NCI-H1092 (cell line): ENCODE results near the gene TBC1D9.

ENCODE experiments used
- DNase-seq: peaks from one replicate; lab custom pipeline; 2025; lab: John Stamatoyannopoulos, UW

TBC1D9 gene

DNA sequence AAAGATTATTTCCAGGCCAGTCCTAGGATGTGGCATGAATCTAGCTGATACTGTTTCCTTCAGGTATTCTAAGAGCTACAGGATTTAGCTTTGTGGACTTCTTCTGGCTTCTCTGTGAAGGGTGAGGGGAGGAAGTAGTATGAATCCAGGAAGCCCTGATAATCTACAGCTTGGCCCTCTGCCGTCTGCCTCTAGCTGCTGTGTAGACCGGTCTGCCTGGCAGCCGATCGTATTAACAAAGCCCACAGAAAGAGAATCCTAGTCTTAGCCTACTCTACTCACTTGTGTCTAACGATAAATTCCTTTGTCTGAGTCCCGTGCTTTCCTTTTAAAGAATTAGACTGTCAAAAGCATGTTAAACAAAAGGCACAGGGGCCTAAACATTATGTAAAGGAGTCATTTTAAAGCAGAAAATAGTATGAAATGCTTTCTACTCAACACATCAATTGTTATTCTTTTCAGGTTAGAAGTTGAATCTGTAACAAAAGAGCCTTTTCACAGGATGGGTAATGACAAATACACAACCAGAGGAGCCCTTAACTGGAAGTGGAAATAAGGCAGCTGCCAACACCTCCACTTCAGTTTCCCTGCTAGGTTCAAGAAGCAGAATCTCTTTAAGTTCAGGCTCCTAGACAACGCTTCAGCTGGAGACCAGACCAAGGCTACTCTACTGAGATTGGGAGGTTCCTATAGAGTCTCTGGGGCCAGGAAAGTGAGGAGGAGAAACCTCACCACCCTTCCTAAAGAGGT is 138.5 kb downstream of the TBC1D9 start:
- DNase-seq, result no peak

DNA sequence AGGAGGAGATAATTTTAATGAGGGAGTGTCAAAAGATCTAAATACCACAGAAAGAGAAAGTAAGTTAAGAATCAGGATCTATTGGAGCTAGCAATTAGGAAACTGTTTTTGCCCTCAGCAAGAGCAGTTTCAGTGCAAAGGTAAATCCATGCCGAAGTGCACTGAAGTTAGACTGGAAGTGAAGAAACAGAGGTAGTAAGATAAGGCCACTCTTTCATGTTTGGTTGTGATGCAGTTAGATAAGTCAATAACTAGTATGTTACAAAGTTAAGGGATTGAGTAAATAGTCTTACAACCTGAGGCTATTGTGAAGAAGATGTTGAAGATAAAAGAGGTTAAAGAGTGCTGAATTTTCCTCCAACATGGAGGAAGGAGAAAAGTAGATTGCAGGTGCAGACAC is 140.7 kb downstream of the TBC1D9 start:
- DNase-seq, result no peak

GRCh38 chr4:140612357-140612756 is 143.8 kb downstream of the TBC1D9 start:
- DNase-seq, result no peak

- DNase-seq, result no peak
Observed at GRCh38 chr4:140611854-140612253, 144.3 kb downstream of the TBC1D9 start.

- DNase-seq, result peak; percentile 86
Observed at GRCh38 chr4:140609548-140610425, 146.4 kb downstream of the TBC1D9 start.

DNA sequence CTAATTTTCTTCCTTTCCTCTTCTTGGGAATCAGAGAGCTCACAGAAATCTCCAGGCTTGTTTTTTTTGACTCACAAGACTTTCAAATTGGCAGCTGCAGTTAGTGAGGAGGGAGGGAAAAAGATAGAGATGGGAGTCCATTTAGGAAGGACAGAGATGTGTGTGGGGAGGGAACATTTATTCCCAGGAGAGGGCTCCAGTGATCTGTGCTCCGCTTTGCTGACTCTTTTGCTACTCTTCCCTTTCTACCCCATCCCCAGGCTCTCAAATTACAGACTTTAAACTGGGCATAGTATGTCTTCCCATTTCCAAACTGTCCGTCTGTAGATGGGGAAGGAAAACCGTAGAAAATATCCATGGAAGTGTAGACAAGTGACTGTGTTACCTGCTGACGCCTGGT is 148.3 kb downstream of the TBC1D9 start:
- DNase-seq, result no peak

DNA sequence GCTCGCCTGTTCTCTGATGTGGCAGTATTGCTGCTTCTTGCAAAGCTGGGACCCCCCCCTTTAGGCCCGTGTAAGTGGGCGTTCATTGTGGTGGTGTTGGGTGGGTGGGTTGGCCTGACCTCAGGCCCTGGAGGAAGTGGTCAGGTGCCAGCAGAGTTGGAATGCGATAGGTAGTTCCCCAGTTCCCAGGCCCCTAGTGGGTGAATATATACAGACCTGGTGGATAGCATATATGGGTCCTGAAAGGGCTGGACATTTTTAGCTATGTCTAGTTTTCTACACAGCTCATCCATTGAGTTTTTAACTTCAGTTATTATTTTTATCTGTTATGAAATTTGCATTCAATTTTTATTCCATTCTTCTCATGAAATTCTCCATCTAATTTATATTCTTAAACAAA is 151.6 kb downstream of the TBC1D9 start:
- DNase-seq, result no peak

DNA sequence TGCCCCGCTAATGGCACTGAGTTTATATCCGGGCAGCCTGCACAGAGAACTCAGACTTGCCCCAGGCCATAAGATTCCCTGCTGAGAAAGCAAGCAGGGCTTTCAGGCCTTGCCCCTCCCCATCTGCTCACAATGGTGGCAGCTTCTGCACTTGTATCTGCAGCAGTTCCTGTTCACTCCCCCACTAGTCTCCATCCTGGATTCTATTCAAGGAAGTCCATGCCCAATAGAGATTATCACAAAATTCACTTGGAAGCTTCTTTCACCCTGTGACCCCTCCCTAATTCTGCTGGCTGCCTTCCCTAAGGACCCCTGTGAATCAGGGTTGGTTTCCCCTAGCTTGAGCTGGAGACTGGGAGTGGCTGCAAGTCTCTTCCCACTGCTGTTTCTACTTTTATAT is 152.9 kb downstream of the TBC1D9 start:
- no peak for DNase-seq

DNA sequence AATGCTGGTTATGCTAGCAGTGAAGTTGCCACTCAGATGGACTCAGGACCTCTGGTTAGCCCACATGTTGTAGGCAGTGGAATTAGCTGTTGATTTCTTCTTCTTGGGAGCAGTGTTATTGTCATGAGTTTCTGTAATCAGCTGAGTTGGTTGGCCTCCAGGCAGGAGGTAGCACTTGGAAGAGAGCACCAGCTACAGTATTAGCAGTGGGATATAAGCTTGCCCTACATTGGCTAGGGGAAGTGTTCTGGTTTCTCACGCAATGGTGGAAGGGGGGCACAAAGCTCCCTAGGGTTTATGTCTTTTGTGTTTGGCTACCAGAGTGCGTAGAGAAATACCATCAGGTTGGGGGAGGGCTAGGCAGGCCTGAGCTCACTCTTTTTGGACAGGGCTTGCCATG is 153.5 kb downstream of the TBC1D9 start:
- no peak for DNase-seq

GRCh38 chr4:140600408-140600807 is 155.8 kb downstream of the TBC1D9 start:
- DNase-seq, result no peak

DNA sequence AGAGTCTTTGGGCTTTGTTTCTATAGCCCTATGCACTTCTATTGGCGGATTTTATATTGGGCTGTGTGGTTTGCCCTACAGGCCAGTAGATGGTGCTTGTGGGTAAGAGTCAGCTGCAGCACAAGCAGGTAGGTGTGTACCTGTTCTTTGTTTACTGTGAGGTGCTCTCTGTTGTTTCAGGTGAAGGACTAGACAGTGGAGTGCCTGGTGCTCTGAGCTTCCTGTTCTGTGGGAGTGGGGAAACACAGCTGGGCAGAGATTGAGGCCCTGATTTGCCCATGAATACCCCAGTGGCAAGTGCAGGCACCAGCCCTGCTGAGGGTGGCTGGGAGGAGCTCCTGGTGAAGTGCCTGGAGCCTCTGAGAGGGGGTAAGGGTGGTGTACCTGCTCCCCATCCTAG is 161.1 kb downstream of the TBC1D9 start:
- no peak for DNase-seq

- no peak for DNase-seq
Observed at GRCh38 chr4:140584439-140584838, 171.7 kb downstream of the TBC1D9 start.

- no peak for DNase-seq
Observed at GRCh38 chr4:140581078-140581477, 175.1 kb downstream of the TBC1D9 start.

GRCh38 chr4:140579278-140579677 is 176.9 kb downstream of the TBC1D9 start:
- DNase-seq, result no peak

GRCh38 chr4:140575489-140575888 is 180.7 kb downstream of the TBC1D9 start:
- DNase-seq, result no peak

- no peak for DNase-seq
Observed at GRCh38 chr4:140571620-140572019, 184.6 kb downstream of the TBC1D9 start.
